HG03378 (cell line): ENCODE results near the gene PHACTR3.
A peak's percentile ranks its signal among the peaks of the same experiment; 100 is the strongest.
"Not testable (repeated sequence)": the region's sequence is repeated elsewhere in the genome, so short reads cannot be mapped to it uniquely, and the experiment has no call there.

Experiments
- ATAC-seq: cut with Tn5 transposase; IDR thresholded peaks from one replicate; pipeline ENCODE4 v1.9.1; 2021; ENCODE audit warnings: mild to moderate bottlenecking, moderate library complexity; ENCODE audit not compliant: unreplicated experiment

Gene PHACTR3

GRCh38 chr20:59835448-59836395, 231.4 kb downstream of the PHACTR3 start:
- ATAC-seq, result no peak

GRCh38 chr20:59836767-59837166, 232.4 kb downstream of the PHACTR3 start:
- ATAC-seq, result no peak

- ATAC-seq, result peak; percentile 81
Measured at GRCh38 chr20:59837623-59838394, 233.5 kb downstream of the PHACTR3 start.

GRCh38 chr20:59839400-59839799, 235.1 kb downstream of the PHACTR3 start:
- no peak for ATAC-seq

GRCh38 chr20:59845472-59845871, 241.1 kb downstream of the PHACTR3 start:
- ATAC-seq, result no peak

- no peak for ATAC-seq
Measured at GRCh38 chr20:59848182-59848581, 243.8 kb downstream of the PHACTR3 start.

GRCh38 chr20:59850018-59850641, 245.8 kb downstream of the PHACTR3 start:
- ATAC-seq, result no peak

GRCh38 chr20:59856526-59856925, 252.2 kb downstream of the PHACTR3 start:
- not testable (repeated sequence) for ATAC-seq

- ATAC-seq, result not testable (repeated sequence)
Measured at GRCh38 chr20:59856941-59857340, 252.6 kb downstream of the PHACTR3 start.

- ATAC-seq, result no peak
Measured at GRCh38 chr20:59857966-59858365, 253.6 kb downstream of the PHACTR3 start.

GRCh38 chr20:59858425-59858824, 254.1 kb downstream of the PHACTR3 start:
- no peak for ATAC-seq

- no peak for ATAC-seq
Measured at GRCh38 chr20:59861401-59861800, 257.1 kb downstream of the PHACTR3 start.

- no peak for ATAC-seq
Measured at GRCh38 chr20:59863058-59863457, 258.7 kb downstream of the PHACTR3 start.

GRCh38 chr20:59864726-59865125, 260.4 kb downstream of the PHACTR3 start:
- ATAC-seq, result no peak

GRCh38 chr20:59866338-59866737, 262.0 kb downstream of the PHACTR3 start:
- no peak for ATAC-seq

GRCh38 chr20:59871096-59871495, 266.8 kb downstream of the PHACTR3 start:
- no peak for ATAC-seq

- ATAC-seq, result no peak
Measured at GRCh38 chr20:59873409-59873808, 269.1 kb downstream of the PHACTR3 start.

GRCh38 chr20:59880198-59880597, 275.9 kb downstream of the PHACTR3 start:
- no peak for ATAC-seq

GRCh38 chr20:59884494-59884893, 280.2 kb downstream of the PHACTR3 start:
- ATAC-seq, result no peak

- ATAC-seq, result no peak
Measured at GRCh38 chr20:59888050-59888449, 283.7 kb downstream of the PHACTR3 start.

GRCh38 chr20:59890035-59890434, 285.7 kb downstream of the PHACTR3 start:
- ATAC-seq, result not testable (repeated sequence)
